ENCODE measurements around the gene AIRE.
A peak's percentile ranks its signal among the peaks of the same experiment; 100 is the strongest.

DNA sequence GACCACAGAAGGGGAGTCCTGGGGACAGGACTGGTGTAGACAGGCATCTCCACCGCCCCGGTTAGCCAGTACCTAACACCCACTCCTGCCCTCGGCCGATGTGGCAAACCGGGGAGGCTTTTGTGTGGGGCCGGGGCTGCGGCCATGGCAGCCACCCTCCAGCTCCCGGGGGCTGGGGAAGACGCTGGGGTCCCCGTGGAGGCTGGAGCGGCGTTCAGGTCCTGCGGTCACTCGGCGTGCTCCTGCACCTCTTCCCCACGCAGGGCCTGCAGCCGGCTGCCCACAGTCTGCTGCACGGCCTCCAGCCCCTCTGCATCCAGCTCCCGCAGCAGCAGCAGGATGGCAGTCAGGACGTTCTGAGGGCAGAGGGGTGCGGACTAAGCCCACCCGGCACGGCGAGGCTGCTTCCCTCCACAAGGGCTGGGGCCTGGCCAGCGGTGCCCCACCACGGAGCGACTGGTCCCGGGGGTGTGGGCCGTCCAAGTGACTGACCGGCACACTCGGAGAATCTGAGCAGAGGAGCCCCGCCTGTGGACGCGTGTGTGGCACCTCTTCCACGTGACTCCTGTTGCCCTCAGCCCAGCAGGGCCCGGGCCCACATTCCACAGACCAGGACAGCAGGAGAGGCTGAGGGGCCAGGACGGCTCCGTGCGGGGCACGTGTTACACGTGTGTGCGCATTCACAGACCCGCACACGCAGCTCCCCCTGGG, 44.5 kb downstream of the AIRE start:
- TF ChIP-seq CTCF (IDR thresholded peaks at IDR 0.05) (no peak), POLR2A (IDR thresholded peaks at IDR 0.05) (no peak), POLR2AphosphoS5 (IDR thresholded peaks at IDR 0.05) (peak in 1 of 3 donors; percentile 4)
